Measurements from ENCODE around the gene AHNAK2. TPM values are rescaled to one million over a fixed set of nuclear protein-coding genes. Genes with fewer than 3 reads are reported as not detected.
A peak's percentile ranks its signal among the peaks of the same experiment; 100 is the strongest.

AHNAK2 gene
- total RNA-seq, 4 donors from 2014 or later: 44.9 to 175 (median 71.7) TPM

DNA sequence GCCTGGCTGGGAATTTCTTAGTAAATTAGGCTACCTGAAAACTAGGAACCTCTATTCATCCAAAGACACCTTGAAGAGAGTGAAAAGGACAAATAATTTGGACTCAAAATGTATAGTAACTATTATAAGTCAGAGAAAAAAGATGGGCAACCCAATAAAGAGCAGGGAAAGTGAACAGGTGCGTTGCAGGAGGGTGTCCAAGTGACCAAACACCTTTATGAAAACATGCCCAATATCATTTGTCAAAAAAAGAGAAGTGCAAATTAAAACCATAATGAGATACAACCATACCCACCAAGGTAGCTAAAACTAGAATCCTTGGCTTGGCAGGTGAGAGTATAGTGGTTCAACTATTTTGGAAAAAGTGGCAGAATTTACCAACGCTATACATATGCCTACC lies 78.4 kb downstream of the AHNAK2 start:
- TF ChIP-seq, protein P1, sequence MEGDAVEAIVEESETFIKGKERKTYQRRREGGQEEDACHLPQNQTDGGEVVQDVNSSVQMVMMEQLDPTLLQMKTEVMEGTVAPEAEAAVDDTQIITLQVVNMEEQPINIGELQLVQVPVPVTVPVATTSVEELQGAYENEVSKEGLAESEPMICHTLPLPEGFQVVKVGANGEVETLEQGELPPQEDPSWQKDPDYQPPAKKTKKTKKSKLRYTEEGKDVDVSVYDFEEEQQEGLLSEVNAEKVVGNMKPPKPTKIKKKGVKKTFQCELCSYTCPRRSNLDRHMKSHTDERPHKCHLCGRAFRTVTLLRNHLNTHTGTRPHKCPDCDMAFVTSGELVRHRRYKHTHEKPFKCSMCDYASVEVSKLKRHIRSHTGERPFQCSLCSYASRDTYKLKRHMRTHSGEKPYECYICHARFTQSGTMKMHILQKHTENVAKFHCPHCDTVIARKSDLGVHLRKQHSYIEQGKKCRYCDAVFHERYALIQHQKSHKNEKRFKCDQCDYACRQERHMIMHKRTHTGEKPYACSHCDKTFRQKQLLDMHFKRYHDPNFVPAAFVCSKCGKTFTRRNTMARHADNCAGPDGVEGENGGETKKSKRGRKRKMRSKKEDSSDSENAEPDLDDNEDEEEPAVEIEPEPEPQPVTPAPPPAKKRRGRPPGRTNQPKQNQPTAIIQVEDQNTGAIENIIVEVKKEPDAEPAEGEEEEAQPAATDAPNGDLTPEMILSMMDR (IDR thresholded peaks at IDR 0.05): no peak
- TF ChIP-seq POLR2A (IDR thresholded peaks at IDR 0.05): no peak
- no peak for DNase-seq
- H3K9me3 ChIP-seq: no peaks in the 10 kb centered on the region
- intact Hi-C loops (cut with DNase I; ENCODE audit: low total_unique reads): loop anchor here (5.0 kb wide), 1 partner anchor 148 kb away; no protein-coding TSS in a partner anchor
- no peaks in the 10 kb centered on the region for H3K36me3 ChIP-seq
- H3K4me1 ChIP-seq: no peaks in the 10 kb centered on the region
- no peak overlapping the region for H3K27ac ChIP-seq
- H3K4me3 ChIP-seq: no peak overlapping the region
- H3K27me3 ChIP-seq: no peaks in the 10 kb centered on the region

DNA sequence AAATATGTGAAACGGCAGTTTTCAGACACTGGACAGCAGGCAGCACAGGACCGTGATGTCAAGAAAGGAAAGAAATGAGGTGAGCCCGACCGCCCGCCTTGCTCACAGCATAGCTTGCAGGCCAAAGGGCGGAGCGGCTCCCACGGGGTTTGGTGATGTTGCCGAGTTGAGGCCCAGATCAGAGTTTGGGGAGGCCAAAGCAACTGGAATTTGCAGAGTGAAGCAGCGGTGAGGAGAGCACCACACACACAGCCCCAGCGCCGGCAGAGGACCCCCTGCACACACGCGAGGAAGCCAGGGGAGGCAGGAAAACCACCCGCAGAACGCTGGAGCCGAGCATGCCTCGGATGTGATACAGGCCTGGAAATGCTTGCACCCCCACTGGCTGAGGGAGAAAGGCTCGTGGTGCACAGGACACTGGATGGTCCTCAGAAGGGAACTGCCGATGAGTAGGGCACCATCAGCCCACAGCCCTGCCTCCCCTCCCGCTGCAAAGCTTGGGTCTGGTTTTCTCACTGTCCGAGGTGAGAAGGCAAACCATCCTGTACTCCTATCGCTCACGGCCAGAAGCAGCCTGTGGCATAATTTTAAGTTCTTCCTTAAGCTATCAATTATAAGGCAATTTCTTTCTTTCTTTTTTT lies 79.2 kb downstream of the AHNAK2 start:
- no peak for DNase-seq
- TF ChIP-seq POLR2A (IDR thresholded peaks at IDR 0.05): no peak
- TF ChIP-seq, protein P1 (IDR thresholded peaks at IDR 0.05): no peak
- H3K9me3 ChIP-seq: no peaks in the 10 kb centered on the region
- intact Hi-C loops (cut with DNase I; ENCODE audit: low total_unique reads): loop anchor here (5.0 kb wide), 1 partner anchor 148 kb away; no protein-coding TSS in a partner anchor
- no peak overlapping the region for H3K27ac ChIP-seq
- H3K36me3 ChIP-seq: no peaks in the 10 kb centered on the region
- no peaks in the 10 kb centered on the region for H3K27me3 ChIP-seq
- no peaks in the 10 kb centered on the region for H3K4me1 ChIP-seq
- no peak overlapping the region for H3K4me3 ChIP-seq

DNA sequence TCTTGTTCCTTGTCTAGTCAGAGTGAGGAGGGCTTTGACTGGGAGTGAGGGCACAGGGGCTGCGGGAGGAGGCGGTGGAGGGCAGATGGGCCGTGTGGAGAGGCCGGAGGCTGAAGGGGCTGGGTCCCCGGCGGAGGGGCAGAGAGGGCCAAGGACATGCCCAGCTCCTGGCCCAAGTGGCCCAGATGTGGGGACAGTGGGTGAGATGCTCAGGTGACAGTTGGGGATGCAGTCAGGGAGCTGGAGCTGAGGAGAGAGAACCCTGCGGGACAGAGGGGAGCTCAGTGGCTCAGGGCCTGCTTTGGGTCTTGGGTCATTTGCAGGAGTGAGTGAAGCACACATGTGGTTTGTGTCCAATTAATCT lies 80.0 kb downstream of the AHNAK2 start:
- H3K27ac ChIP-seq: no peak overlapping the region
- no peak overlapping the region for H3K4me3 ChIP-seq
- no peaks in the 10 kb centered on the region for H3K9me3 ChIP-seq
- no peaks in the 10 kb centered on the region for H3K27me3 ChIP-seq
- no peak for TF ChIP-seq POLR2A (IDR thresholded peaks at IDR 0.05)
- TF ChIP-seq, protein P1 (IDR thresholded peaks at IDR 0.05): no peak
- intact Hi-C loops (cut with DNase I; ENCODE audit: low total_unique reads): loop anchor here (5.0 kb wide), 1 partner anchor 149 kb away; no protein-coding TSS in a partner anchor
- no peaks in the 10 kb centered on the region for H3K4me1 ChIP-seq
- no peak for DNase-seq
- no peaks in the 10 kb centered on the region for H3K36me3 ChIP-seq

DNA sequence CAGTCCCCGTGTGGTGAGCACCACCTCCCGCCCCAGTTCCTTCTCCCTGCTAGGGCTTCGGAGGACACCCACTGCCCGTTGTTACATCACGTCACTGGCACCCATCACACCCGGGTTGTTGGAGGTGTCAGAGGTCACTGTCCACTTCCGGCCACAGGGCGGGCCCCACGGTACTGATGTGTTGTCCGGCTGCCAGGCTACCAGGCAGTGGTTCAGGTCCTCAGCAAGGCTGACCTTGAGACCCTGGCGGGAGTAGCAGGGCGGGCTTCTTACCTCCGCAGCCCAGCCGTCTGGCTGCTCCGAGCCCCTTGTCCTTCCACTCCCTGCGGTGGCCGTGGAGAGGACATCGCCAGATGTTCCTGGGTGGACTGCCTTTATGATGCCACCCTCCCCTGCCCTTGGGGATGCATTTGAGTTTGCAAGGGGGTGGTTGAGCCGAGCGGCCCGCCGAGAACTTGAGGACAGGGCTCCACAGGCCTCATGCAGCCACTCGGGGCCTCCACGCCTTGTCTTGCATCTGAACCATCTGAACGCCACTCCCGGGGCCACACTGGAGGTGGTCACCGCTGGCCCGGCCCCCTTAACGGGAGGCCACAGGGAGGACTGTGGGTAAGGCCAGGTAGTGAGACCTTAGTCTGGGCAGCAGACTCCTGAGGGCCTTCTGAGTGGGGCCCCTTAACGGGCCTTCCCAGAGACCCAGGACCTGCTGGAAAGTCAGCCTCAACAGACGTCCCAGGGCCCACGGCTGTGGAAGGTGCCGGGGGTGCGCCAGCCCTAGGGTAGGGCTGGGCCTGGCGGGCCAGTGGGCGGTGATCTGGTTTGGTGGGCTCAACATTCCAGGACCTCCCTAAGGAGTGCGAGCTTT lies 80.6 kb downstream of the AHNAK2 start:
- H3K27me3 ChIP-seq: no peaks in the 10 kb centered on the region
- H3K9me3 ChIP-seq: no peaks in the 10 kb centered on the region
- H3K36me3 ChIP-seq: no peaks in the 10 kb centered on the region
- no peaks in the 10 kb centered on the region for H3K4me1 ChIP-seq
- peak in 1 of 2 donors; percentile 14 for DNase-seq
- no peak overlapping the region for H3K4me3 ChIP-seq
- TF ChIP-seq, protein P1 (IDR thresholded peaks at IDR 0.05): no peak
- no peak for TF ChIP-seq POLR2A (IDR thresholded peaks at IDR 0.05)
- intact Hi-C loops (cut with DNase I; ENCODE audit: low total_unique reads): loop anchor here (5.0 kb wide), 1 partner anchor 150 kb away; no protein-coding TSS in a partner anchor
- no peak overlapping the region for H3K27ac ChIP-seq
